Left ventricle myocardium inferior (tissue), 1 donor: ENCODE data around the gene B3GNT9. TPM values are rescaled to one million over a fixed set of nuclear protein-coding genes. Genes with fewer than 3 reads are reported as not detected.

Experiments used
- DNase-seq: peaks from one replicate; pipeline ENCODE4 v3.0.0-alpha.2; 2020
- H3K27ac ChIP-seq: fragments of 200-600 bp; replicated peaks from 2 replicates; pipeline ENCODE4 v1.8.0; 2021
- H3K27me3 ChIP-seq: fragments of 200-600 bp; 2 replicates; pipeline ENCODE4 v1.8.0; 2021; ENCODE audit warnings: low read depth
- H3K36me3 ChIP-seq: fragments of 200-600 bp; 2 replicates; pipeline ENCODE4 v1.8.0; 2021
- H3K4me1 ChIP-seq: fragments of 200-600 bp; 2 replicates; pipeline ENCODE4 v1.8.0; 2021
- H3K4me3 ChIP-seq: fragments of 200-600 bp; 2 replicates; pipeline ENCODE4 v1.8.0; 2021; ENCODE audit warnings: mild to moderate bottlenecking, moderate library complexity
- H3K9me3 ChIP-seq: fragments of 200-600 bp; replicated peaks from 2 replicates; pipeline ENCODE4 v1.8.0; 2021
- intact Hi-C: fragments of 100-400 bp; cut with micrococcal nuclease; formaldehyde crosslinking; loops from one replicate; pipeline ENCODE4 v1.11.0; 2022
- total RNA-seq: library from RNA; stranded (reverse); fragmentation: NEBNext Ultra II Directional; extraction: Animal tissue kit (Norgen Biotek cat#: 25700); gene quantifications from one replicate; pipeline ENCODE4 v1.2.1, GENCODE V29; 2021
- TF ChIP-seq, protein P1 (sequence below): fragments of 200-600 bp; IDR thresholded peaks from 2 replicates; pipeline ENCODE4 v1.8.0; 2021; ENCODE audit warnings: antibody characterized with exemption, mild to moderate bottlenecking, borderline replicate concordance
- donor health status: DM: no; HTN: yes; CAD: no; lungs with severe emphysema.

B3GNT9 gene
- total RNA-seq, 1 donor from 2014 or later, result 9.8 TPM

DNA sequence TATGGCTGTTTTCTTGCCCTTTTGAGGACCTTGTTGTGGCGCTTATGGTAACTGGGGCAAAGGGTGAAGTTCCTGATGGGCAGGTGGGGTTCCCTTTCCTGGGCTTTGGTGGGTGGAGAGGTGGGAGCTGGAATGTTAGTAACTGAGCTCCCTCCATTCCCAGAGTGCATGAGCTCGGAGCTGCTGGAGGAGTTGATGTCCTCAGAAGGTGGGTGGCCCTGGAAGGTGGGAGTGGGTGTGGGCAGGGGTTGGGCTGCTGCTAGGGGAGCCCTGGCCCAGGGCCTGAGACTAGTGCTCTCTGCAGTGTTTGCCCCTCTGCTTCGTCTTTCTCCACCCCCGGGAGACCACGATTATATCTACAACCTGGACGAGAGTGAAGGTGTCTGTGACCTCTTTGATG lies 46.9 kb upstream of the B3GNT9 start:
- H3K36me3 ChIP-seq, result peaks cover 69% of the 10 kb centered on the region
- TF ChIP-seq, protein P1, sequence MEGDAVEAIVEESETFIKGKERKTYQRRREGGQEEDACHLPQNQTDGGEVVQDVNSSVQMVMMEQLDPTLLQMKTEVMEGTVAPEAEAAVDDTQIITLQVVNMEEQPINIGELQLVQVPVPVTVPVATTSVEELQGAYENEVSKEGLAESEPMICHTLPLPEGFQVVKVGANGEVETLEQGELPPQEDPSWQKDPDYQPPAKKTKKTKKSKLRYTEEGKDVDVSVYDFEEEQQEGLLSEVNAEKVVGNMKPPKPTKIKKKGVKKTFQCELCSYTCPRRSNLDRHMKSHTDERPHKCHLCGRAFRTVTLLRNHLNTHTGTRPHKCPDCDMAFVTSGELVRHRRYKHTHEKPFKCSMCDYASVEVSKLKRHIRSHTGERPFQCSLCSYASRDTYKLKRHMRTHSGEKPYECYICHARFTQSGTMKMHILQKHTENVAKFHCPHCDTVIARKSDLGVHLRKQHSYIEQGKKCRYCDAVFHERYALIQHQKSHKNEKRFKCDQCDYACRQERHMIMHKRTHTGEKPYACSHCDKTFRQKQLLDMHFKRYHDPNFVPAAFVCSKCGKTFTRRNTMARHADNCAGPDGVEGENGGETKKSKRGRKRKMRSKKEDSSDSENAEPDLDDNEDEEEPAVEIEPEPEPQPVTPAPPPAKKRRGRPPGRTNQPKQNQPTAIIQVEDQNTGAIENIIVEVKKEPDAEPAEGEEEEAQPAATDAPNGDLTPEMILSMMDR, result no peak
- no peak for DNase-seq
- H3K4me3 ChIP-seq, result no peak overlapping the region
- intact Hi-C loops, result no loop called here
- H3K4me1 ChIP-seq, result peaks cover 42% of the 10 kb centered on the region
- no peak overlapping the region for H3K27ac ChIP-seq
- no peaks in the 10 kb centered on the region for H3K27me3 ChIP-seq
- H3K9me3 ChIP-seq, result no peaks in the 10 kb centered on the region

DNA sequence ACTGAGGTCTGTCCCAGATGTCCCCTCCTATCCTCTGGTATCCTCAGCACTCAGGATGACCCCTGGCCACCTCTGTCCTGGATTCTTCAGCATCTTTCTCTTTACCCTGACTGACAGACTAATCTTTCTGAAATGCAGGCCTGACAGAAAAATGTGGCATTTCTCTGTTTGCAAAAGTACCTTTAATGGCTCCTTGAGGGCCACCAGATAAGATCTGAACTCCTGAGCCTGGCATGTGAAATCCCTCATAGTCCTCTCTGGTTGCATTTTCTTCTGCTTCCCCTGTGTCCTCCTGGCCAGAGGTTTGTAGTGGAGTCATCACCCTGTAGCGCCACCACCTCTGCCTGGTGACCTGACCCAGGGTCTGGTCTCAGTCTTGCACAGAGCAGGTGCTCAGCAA lies 46.1 kb upstream of the B3GNT9 start:
- H3K9me3 ChIP-seq, result no peaks in the 10 kb centered on the region
- peaks cover 63% of the 10 kb centered on the region for H3K36me3 ChIP-seq
- TF ChIP-seq, protein P1, result no peak
- intact Hi-C loops, result no loop called here
- no peak for DNase-seq
- peaks cover 48% of the 10 kb centered on the region for H3K4me1 ChIP-seq
- H3K4me3 ChIP-seq, result no peak overlapping the region
- no peak overlapping the region for H3K27ac ChIP-seq
- no peaks in the 10 kb centered on the region for H3K27me3 ChIP-seq

DNA sequence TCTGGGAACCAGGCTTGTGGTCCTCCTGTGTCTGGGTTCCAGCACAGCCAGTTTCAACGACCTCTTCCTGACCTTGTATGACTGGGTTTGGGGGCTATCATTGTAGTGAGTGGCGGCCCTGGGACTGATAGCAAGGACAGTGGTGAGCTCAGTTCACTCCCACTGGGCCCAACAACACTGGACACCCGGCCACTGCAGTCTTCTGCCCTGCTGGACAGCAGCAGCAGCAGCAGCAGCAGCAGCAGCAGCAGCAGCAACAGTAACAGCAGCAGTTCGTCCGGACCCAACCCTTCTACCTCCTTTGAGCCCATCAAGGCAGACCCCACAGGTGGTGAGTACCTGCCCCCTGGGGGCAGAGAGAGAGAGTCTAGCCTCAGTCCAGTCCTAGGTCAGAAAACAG lies 44.9 kb upstream of the B3GNT9 start:
- Histone ChIP-seq H3K27ac (no peak overlapping the region), H3K9me3 (no peaks in the 10 kb centered on the region), H3K4me1 (peaks cover 60% of the 10 kb centered on the region), H3K4me3 (no peak overlapping the region), H3K36me3 (peaks cover 55% of the 10 kb centered on the region), H3K27me3 (no peaks in the 10 kb centered on the region)
- intact Hi-C loops, result no loop called here
- DNase-seq, result no peak
- TF ChIP-seq, protein P1, result no peak

DNA sequence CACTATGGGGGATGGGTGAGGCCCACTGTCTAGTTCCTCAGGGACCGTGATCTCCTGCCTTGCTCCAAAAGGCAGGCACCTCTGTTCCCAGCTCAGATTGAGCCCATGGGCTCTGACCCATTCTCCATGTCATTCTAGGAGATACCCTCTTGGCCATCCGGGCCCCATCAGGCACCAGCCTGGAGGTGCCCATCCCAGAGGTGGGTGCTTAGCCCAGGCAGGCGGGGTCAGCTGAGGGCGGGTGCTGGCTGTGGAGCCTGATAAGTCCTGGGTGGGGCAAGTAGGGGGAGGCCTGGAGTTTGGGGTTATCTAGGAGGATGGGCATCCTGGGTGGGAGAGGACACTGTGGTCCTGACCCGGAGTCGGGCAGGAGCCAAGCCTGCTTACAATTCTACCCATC lies 43.5 kb upstream of the B3GNT9 start:
- Histone ChIP-seq H3K4me1 (peaks cover 62% of the 10 kb centered on the region), H3K27me3 (no peaks in the 10 kb centered on the region), H3K27ac (no peak overlapping the region), H3K36me3 (peaks cover 48% of the 10 kb centered on the region), H3K4me3 (no peak overlapping the region), H3K9me3 (no peaks in the 10 kb centered on the region)
- intact Hi-C loops, result no loop called here
- TF ChIP-seq, protein P1, result no peak
- no peak for DNase-seq

DNA sequence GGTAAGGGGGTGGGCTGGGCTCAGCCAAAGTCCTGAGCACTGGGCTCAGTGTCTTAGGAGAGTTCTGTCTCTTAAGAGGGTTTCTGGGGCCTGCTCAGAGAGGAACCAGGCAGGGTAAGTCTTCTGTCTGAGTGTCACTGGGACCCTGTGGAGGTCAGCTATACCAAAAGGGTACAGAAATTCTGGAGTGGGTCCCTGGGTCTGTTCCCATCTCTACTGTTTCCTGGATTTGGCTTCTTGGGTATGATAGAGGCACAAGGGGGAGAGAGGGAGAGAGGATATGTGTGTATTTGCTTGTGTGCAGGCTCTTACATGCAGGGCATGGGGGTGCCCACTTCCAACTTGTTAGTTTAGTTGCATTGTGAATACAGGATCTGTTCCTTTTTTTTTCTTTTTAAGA lies 42.7 kb upstream of the B3GNT9 start:
- H3K36me3 ChIP-seq, result peaks cover 48% of the 10 kb centered on the region
- peak overlapping the region; percentile 86 for H3K4me3 ChIP-seq
- TF ChIP-seq, protein P1, result no peak
- intact Hi-C loops, result no loop called here
- H3K9me3 ChIP-seq, result no peaks in the 10 kb centered on the region
- peaks cover 55% of the 10 kb centered on the region for H3K4me1 ChIP-seq
- no peaks in the 10 kb centered on the region for H3K27me3 ChIP-seq
- DNase-seq, result no peak
- H3K27ac ChIP-seq, result no peak overlapping the region
